Measurements from ENCODE around the gene TSPYL2. TPM values are rescaled to one million over a fixed set of nuclear protein-coding genes. Genes with fewer than 3 reads are reported as not detected.
A peak's percentile ranks its signal among the peaks of the same experiment; 100 is the strongest.

TSPYL2 gene
- total RNA-seq, 1 experiment from 2014 or later, result 11.8 TPM

DNA sequence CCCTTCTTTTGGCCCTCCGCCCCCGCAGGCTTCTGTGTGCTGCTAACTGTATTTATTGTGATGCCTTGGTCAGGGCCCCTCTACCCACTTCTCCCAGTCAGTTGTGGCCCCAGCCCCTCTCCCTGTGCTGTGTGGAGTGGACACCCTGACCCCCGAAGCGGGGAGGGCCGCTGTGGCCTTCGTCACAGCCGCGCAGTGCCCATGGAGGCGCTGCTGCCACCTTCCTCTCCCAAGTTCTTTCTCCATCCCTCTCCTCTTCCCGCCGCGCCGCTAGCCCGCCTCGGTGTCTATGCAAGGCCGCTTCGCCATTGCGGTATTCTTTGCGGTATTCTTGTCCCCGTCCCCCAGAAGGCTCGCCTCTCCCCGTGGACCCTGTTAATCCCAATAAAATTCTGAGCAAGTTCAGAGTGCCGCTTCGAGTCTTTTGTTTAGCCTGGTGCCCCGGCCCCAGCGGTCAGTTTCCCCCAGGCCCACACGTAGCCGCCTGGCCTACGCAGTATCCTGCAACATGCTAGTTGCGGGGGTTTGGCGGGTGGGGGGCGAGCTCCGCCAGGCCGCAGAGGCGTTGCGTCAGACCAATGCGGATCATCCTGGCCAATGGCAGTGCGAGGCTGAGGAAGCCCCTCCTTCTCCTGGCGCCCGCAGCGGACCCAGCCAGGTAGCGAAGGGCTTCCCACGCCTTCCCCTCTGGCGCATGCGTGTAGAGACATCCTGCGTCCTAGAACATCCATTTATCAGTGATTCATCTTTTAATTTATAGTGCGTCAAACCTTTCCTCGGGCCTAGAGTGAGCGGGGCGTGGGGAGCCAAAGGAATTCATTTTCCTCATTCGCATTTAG lies 6.2 kb downstream of the TSPYL2 start:
- no peak overlapping the region for H3K4me3 ChIP-seq
- no peaks in the 10 kb centered on the region for H3K9me3 ChIP-seq (replicated peaks)
- no peak overlapping the region for H3K27ac ChIP-seq
- no peaks in the 10 kb centered on the region for H3K36me3 ChIP-seq
- H3K4me1 ChIP-seq, result no peaks in the 10 kb centered on the region
- DNase-seq, result no peak
- H3K27me3 ChIP-seq, result no peaks in the 10 kb centered on the region

DNA sequence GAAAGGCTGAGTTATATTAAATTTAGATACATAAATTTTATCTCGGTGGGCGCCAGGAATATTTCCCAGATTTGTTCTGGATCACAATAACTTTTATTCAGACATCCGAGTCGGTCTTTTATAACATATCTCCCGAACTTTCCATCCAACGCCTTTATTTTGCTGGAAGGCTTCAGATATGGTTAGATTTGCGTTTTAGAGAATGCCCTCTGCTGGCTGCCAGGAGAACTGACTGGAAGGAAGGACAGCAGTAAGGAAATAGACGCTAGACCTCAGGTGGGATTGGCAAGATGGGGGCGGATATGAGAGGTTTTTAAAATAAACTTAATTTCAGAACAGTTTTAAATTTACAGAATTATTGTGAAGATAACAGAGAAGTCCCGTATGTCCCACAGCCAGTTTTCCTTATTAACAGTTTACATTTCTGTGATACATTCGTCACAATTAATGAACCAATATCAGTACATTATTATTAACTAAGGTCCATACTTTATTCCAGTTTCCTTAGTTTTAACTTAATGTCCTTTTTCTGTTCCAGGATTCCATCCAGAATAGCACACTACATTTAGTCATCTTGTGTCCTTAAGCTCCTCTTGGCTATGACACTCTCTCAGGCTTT lies 7.2 kb downstream of the TSPYL2 start:
- H3K4me3 ChIP-seq, result no peak overlapping the region
- no peak overlapping the region for H3K27ac ChIP-seq
- DNase-seq, result peak; percentile 17 to 53
- H3K9me3 ChIP-seq (replicated peaks), result no peaks in the 10 kb centered on the region
- no peaks in the 10 kb centered on the region for H3K4me1 ChIP-seq
- no peaks in the 10 kb centered on the region for H3K36me3 ChIP-seq
- H3K27me3 ChIP-seq, result no peaks in the 10 kb centered on the region

DNA sequence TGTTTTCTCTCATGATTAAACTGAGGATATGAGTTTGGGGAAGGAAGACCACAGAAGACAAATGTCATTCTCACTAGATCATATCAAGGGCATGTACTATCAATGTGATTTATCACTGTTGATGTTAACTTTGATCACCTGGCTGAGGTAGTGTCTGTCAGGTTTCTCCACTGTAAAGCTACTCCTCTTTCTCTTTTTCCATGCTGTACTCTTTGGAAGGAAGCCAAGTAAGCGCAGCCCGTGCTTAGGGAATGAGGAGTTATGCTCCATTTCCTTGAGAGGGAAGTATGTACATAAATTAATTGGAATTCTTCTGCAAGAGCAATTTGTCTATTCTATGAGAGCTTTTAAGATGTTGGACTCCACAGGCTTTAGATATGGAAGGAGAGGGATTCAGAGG lies 7.8 kb downstream of the TSPYL2 start:
- Histone ChIP-seq H3K9me3 (replicated peaks) (no peaks in the 10 kb centered on the region), H3K27ac (no peak overlapping the region), H3K4me3 (no peak overlapping the region), H3K4me1 (no peaks in the 10 kb centered on the region), H3K36me3 (no peaks in the 10 kb centered on the region), H3K27me3 (no peaks in the 10 kb centered on the region)
- no peak for DNase-seq

DNA sequence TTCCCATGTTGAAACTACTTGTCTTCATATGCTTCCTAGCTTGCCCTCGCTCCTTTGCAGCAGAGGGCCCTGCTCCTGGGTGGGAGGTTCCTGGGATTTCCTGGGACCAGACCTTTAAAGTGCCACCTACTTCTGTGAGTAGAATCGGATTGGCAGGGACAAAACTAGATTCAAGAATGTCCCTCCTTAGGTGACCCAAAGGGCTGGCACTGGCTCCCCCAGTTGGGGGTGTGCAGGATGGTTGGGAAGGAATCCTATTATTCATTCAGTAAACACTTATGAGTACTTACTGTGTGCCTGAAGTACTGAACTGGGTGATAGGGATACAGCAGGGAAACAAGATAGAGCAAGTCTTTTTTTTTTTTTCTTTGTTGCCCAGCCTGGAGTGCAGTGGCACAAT lies 9.2 kb downstream of the TSPYL2 start:
- Histone ChIP-seq H3K4me1 (no peaks in the 10 kb centered on the region), H3K36me3 (no peaks in the 10 kb centered on the region), H3K27ac (no peak overlapping the region), H3K9me3 (replicated peaks) (no peaks in the 10 kb centered on the region), H3K27me3 (no peaks in the 10 kb centered on the region), H3K4me3 (no peak overlapping the region)
- no peak for DNase-seq

DNA sequence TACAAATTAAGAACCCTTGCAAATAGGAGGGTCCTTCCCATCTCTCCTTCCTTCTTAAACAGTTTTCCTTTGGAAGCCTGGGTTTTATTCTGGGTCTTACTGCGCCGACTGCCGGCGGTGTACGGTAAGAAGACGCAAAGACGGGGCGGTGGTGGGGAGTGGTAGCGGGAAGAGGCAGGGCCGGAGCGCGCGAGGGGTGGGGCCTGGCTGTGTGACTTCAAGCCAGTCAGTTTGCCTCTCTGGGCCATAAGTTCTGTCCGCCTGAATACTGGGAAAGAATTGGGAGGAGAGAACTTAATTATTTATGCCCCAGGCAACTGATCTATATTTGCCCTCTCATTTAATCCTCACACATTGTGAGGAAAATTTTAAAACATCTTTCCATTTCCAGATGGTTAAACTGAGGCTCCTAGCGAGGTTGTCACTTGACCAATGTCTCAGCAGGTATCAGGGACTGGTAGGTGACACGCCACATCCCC lies 11.0 kb downstream of the TSPYL2 start:
- H3K4me3 ChIP-seq, result peak overlapping the region; percentile 79
- H3K27me3 ChIP-seq, result no peaks in the 10 kb centered on the region
- H3K9me3 ChIP-seq (replicated peaks), result no peaks in the 10 kb centered on the region
- no peaks in the 10 kb centered on the region for H3K4me1 ChIP-seq
- H3K27ac ChIP-seq, result peak overlapping the region; percentile 44; the same call in 1 of the 2 replicates
- no peaks in the 10 kb centered on the region for H3K36me3 ChIP-seq
- DNase-seq, result peak; percentile 76 to 80

DNA sequence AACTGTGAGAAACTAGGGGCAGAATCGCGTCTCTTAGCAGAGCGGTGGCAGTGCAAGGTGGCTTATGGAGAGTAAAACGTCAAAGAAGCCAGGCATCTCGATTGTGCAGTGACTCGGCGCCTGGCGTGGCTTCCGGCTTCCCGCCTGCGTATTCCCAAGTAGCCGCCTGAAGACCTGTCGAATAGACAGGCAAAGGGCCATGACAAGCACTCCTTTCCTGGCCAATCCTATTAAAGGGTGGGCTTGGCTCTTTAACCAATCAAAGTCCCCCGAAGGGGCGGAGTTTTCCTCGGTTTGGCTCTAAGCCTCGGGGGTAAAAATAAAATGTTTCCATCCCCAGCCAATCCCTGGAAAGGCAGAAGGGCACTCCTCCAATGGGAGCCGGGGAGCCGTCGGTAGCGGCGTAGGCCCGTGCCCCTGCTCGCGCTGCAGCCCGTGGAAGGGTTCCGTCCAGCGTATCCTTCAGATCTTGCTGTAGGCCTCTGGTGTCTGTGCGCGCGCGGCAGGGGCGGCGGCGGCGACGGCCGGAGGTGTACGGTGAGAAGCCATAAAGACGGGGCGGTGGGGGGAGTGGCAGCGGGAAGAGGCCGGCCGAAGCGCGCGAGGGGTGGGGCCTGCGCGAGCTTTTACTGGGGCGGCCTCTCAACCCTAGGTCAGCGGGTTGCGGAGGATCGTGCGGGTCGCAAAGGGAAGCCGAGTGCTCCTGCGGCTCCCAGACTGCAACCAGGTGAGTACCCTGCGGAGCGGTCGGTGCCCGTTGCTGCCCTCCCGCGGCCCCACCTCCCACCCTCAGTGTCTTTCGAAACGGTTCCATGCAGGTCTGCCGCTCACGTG lies 11.8 kb downstream of the TSPYL2 start, which contains the start of gene KANTR:
TSS of gene KANTR (plus strand) at position 395 of the 834 bp plus-strand sequence. CDS start 30,131 bp downstream, outside the sequence.
- Histone ChIP-seq H3K9me3 (replicated peaks) (no peaks in the 10 kb centered on the region), H3K4me3 (peak within 1 kb of the TSS; percentile 79), H3K36me3 (no peaks in the 10 kb centered on the region), H3K4me1 (no peaks in the 10 kb centered on the region), H3K27ac (peak within 1 kb of the TSS; percentile 61), H3K27me3 (no peaks in the 10 kb centered on the region)
- DNase-seq, result peak; percentile 85 to 93

DNA sequence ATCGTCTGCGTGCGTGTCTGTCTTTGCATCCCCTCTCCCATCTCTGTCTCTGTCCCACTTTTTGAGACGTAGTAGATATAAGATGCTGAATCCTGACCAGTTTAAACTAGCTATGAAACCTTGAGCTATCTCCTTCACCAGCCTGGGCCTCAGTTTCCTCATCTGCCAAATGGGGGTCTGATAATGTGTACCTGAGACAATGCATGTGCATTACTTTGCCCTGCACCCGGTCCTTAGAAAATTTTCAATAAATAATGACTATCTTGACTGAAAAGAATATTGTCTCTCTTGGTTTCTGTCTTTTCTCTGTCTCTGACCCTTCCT lies 12.4 kb downstream of the TSPYL2 start:
- H3K27ac ChIP-seq, result peak overlapping the region; percentile 61; the same call in 1 of the 2 replicates

DNA sequence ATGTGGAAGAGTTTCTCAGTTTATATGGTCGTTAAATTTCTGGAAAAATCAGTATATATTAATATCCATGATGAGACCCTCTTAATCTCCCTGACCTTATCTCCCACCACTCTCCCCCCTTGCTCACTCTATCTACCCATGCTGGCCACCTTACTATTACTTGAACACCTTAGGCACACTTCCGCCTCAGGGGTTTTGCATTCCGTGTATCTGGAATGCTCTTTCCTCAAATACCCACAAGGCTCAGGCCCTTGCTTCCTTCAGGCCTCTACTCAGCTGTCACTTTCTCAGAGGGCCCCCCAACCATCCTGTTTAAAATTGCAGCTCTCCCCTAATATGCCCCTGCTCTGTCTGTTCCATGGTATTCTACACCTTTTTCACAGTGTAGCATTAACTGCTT lies 13.6 kb downstream of the TSPYL2 start:
- no peak for DNase-seq
- H3K4me1 ChIP-seq, result no peaks in the 10 kb centered on the region
- no peaks in the 10 kb centered on the region for H3K27me3 ChIP-seq
- H3K27ac ChIP-seq, result no peak overlapping the region
- no peak overlapping the region for H3K4me3 ChIP-seq
- no peaks in the 10 kb centered on the region for H3K9me3 ChIP-seq (replicated peaks)
- no peaks in the 10 kb centered on the region for H3K36me3 ChIP-seq

More for the DNA sequence above, 12.4 kb downstream of the TSPYL2 start:
- H3K9me3 ChIP-seq (replicated peaks), result no peaks in the 10 kb centered on the region
- H3K36me3 ChIP-seq, result no peaks in the 10 kb centered on the region
- H3K4me3 ChIP-seq, result peak overlapping the region; percentile 79
- no peak for DNase-seq
- no peaks in the 10 kb centered on the region for H3K27me3 ChIP-seq
- H3K4me1 ChIP-seq, result no peaks in the 10 kb centered on the region

DNA sequence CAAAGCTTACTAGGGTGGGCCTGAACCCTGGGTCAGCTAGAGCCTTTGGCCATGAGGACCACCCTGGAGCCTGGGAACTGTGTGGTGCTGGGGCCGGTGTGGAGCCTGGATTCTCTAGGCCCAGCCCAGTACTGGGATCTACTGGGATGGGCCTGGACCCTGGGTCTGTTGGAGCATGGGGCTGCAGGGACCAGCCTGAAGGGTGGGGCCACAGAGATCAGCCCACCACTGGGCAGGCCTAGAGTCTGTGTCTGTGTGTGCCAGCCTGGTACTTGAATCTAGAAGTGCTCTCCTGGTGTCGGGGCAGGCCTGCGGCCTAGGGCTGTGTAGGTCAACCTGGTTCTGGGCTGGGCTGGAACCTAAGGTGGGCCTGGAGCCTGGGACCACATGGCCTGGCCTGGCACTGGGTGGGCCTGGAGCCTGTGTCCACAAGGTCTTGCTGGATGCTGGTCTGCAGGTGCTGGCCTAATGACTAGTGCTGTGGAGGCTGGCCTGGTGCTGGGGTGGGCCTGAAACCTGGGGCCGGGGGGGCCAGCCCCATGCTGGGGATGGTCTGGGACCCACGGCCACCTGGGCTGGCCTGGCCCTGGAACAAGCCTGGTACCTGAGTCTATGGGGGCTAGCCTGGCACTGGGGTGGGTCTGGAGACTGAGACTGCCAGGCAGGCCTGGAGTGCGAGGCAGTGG lies 32.8 kb downstream of the TSPYL2 start:
- DNase-seq, result no peak
- Histone ChIP-seq H3K4me3 (no peak overlapping the region), H3K27me3 (no peaks in the 10 kb centered on the region), H3K9me3 (replicated peaks) (no peaks in the 10 kb centered on the region), H3K36me3 (no peaks in the 10 kb centered on the region), H3K4me1 (no peaks in the 10 kb centered on the region), H3K27ac (no peak overlapping the region)

DNA sequence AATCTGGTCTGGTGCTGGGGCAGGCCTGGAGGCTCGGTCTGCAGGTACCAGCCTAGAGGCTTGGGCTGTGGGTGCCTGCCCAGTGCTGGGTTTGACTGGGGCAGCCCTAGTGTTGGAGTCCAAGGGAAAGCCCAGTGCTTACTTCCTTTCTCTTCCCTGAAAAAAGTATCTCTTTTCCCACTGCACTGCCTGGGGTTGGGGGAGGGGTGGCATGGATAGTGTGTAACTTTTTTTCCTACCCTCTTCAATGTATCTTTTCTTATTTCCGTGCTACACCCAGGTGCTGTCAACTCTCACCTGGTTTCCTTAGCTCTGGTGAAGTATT lies 33.3 kb downstream of the TSPYL2 start:
- Histone ChIP-seq H3K4me1 (no peaks in the 10 kb centered on the region), H3K27ac (no peak overlapping the region)
- DNase-seq, result no peak

DNA sequence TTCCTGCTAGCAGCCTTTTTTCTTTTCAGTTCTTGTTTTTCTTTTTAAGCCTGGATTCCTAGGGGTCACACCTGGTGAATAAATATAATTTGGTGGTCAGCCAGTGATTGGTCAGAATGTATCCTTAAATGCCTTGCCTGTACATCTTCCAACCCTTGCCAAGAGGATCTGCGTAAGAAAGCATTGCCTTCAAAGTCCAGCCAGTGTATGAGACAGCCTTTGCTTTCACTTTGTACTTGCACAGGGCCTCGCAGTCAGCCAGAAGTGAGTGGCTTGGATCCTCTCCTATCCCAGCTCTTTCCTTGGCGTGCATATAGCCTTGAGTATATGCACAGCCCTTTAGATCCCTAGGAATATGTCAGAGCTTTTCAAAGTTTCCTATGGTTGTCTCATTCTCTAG lies 33.9 kb downstream of the TSPYL2 start:
- Histone ChIP-seq H3K27ac (no peak overlapping the region), H3K36me3 (no peaks in the 10 kb centered on the region), H3K27me3 (no peaks in the 10 kb centered on the region), H3K4me1 (no peaks in the 10 kb centered on the region), H3K4me3 (no peak overlapping the region), H3K9me3 (replicated peaks) (no peaks in the 10 kb centered on the region)
- no peak for DNase-seq

More for the DNA sequence above, 33.3 kb downstream of the TSPYL2 start:
- Histone ChIP-seq H3K9me3 (replicated peaks) (no peaks in the 10 kb centered on the region), H3K4me3 (no peak overlapping the region), H3K27me3 (no peaks in the 10 kb centered on the region), H3K36me3 (no peaks in the 10 kb centered on the region)

DNA sequence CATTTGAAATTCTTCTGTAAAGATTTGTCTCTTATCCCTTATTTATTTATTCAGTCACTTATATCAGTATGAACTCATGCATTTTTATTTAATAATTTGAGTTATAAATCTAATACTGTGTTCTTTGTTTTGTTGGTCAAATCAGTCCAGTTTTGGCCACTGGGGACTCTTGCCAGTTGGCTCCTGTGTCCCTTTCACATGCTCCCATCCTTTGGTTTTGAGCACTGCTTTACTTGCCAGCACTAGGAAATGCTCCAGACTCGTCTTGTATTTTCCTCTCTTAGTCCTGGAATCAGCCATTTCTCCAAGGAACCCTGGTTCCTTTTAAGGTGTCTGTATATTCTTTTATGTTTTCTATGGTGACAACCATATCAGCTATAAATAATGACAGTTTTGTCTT lies 39.8 kb downstream of the TSPYL2 start:
- no peaks in the 10 kb centered on the region for H3K36me3 ChIP-seq
- H3K4me3 ChIP-seq, result no peak overlapping the region
- H3K27ac ChIP-seq, result no peak overlapping the region
- no peaks in the 10 kb centered on the region for H3K4me1 ChIP-seq
- no peaks in the 10 kb centered on the region for H3K9me3 ChIP-seq (replicated peaks)
- DNase-seq, result no peak
- no peaks in the 10 kb centered on the region for H3K27me3 ChIP-seq

DNA sequence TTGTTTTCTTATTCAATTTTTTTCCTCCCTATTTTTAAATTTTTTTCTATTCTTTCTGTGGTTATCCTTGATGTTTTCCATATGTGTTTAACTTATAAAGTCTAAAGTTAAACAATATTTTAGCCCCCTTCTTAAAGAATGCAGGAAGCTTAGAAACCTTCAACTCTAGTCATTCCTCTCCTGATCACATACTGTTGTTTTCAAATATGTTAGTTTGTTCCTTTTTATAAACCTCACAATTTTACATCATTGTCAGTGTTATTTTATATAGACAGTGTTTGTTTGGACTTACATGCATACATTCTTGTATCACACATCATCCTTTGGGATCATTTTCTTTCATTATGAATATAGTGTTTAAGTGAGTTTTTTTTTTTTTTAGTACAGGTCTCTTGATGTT lies 43.3 kb downstream of the TSPYL2 start:
- H3K27ac ChIP-seq, result no peak overlapping the region
- H3K27me3 ChIP-seq, result no peaks in the 10 kb centered on the region
- no peak for DNase-seq
- H3K9me3 ChIP-seq (replicated peaks), result no peaks in the 10 kb centered on the region
- H3K4me3 ChIP-seq, result no peak overlapping the region
- H3K36me3 ChIP-seq, result no peaks in the 10 kb centered on the region
- no peaks in the 10 kb centered on the region for H3K4me1 ChIP-seq

DNA sequence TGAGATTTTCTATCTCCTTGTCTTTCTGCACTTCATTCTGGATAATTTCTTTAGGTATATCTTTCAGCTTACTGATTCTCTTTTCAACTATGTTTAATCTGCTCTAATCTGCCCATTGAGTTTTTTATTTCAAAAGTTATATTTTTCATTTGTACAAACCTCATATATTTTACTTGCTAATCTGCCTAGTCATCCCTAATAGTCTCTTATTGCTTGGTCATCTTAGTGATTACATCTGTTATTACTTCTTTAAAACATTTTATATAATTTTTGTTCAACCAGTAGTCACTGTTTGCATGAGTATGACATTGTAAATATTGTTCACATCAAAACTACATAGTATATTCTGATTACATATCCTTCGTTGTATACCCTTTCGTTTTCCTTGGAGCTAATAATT lies 44.2 kb downstream of the TSPYL2 start:
- Histone ChIP-seq H3K9me3 (replicated peaks) (no peaks in the 10 kb centered on the region), H3K27ac (no peak overlapping the region), H3K36me3 (no peaks in the 10 kb centered on the region), H3K4me3 (no peak overlapping the region), H3K4me1 (no peaks in the 10 kb centered on the region), H3K27me3 (no peaks in the 10 kb centered on the region)
- DNase-seq, result no peak

Measured in SJCRH30 (cell line).